HG02642 (cell line): ENCODE measurements around the gene PTPN20.

Experiments used
- ATAC-seq: cut with Tn5 transposase; IDR thresholded peaks from one replicate; pipeline ENCODE4 v1.9.1; 2021; ENCODE audit warnings: mild to moderate bottlenecking; ENCODE audit not compliant: unreplicated experiment, poor library complexity

PTPN20 gene

DNA sequence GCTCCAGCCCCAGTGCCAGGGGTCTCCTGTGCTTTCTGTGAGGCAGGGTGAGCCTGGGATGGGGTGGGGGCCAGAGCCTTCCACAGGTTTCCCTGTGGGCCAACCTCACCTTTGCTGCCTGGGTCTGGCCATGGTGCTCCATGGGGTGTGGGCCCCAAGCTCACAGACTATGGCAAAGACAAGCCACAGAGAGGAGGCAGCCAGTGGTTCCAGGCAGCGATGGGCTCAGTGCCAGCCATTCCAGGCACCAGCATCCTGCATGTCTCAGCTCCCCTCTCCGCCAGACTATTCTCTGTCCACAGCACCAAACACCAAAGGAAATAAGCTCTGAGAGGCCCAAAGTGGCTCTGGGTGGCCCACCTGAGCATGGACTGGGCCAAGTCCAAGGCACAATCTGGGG lies 133.5 kb downstream of the PTPN20 start:
- ATAC-seq: no peak

DNA sequence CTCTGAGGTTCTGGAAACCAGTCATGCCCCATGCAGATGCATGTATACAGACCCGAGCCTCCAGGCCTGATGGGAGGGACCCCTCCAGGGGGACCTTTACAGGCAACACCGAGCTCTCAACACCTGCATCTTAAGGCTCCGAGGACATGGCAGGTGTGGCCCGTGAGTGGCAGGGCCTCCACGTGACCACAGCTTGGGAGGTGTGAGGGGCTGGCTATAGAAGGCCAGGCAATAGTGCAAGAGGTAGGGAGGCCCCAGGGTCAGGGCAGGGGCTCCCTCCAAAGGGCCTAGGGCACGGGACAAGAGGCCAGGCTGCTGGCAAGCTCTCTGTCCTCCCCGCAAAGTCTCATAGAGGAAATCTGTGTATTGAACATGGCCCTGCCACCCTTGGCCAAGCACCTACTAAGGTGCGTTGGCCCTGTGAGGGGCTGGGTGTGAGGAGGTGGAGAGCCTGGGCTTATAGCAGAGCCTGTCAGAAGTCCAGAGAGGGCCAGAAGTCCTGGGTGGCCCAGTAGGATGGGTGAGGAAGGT lies 134.2 kb downstream of the PTPN20 start:
- ATAC-seq: no peak

DNA sequence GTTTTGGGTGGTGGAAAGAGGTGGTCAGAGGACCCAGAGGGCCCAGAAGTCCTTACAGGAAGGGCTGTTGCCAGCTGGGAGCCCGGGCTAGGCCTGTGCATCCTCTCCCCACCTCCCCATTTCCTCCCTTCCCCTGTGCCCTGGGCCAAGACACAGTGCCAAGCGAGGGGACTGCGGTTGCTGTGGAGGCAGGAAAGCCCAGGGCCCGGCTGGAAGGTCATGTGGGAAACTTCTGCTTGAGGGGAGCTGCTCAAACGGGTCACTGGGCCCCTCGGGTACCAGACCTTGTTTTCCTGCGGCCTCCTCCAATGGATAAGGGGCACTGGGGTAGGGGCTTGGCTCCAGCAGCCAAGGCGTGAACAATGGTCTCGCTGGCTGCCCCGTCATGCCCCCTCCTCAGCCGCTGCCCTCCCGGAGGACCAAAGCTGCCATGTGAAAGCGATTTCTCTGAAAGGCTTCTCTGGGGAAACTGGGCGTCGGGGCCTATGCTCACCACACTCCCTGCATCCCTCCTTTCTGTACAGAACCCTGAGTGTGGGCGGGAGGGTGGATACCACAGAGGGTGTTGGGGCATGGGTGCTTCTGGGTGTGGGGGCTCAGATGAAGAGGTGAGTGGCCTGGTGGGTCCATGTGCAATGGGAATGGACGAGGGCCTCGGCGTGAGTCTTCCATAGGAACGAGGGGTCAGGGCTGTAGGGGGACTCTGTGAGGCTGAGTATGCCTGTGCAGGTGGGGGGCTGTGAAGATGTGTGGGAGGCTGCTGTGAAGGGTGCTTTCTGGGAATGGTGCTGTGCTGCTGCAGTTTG lies 135.3 kb downstream of the PTPN20 start:
- ATAC-seq: no peak

DNA sequence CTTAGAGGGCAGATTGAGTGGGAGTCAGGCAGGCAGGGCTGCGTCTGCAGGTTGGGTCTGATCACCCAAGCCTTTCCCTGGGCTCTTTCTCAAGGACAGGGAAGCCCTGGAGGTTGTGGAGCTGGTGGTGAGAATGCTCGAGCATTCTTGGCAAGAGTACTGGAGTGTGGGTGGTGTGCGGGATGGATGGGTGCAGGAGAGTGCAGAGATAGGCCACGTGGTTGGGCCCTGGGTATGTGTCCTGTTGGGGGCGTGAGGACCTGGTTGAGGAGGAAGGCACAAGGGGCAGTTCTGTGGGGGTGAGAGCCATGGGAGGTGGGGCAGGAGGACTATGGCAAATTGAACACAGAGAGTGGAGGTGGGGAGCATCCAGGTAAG lies 135.9 kb downstream of the PTPN20 start:
- ATAC-seq: no peak

DNA sequence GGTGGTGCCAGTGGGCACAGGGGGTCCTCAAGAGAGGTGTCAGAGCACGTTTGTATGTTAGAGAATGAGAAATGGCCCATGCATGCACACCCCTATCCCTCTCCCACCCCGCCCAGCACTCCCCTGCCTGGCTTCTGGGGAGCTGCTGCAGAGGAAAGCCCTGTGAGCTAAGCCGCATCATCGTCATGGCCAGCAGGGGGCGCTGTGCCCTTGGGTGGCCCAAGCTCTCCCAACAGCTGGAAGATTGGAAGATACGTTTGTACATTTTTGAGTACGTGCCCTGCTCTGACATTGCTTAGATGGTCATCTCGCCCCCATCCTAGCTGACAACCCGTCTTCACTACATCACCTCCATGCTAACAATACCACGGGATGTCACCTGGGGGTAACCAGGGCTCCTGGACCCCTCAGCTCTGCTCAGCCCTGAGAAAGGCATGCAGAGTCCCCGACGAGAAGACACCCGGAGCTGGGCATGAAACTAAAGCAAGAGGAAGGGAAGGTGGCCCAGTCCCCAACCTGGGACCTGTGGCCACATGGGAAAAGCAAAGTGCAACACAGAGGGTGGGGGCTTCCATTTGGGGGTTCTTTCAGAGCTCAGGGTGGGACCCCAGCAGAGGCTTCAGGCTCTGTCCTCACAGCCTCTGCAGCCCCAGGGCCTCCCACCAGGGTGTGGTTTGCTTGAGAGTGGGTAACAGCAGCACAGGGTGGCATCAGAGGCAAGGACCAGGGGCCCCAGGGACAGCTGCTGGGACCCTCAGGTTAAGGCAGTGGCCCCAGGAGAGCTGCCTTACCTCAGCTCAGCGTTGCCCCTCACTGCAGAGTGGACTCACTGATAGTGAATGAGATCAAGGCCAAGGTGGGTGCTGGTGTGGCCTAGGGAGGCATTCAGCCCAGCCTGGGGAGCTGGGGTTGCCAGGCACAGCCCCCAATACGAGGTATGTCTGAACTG lies 136.6 kb downstream of the PTPN20 start:
- ATAC-seq: peak; percentile 53

DNA sequence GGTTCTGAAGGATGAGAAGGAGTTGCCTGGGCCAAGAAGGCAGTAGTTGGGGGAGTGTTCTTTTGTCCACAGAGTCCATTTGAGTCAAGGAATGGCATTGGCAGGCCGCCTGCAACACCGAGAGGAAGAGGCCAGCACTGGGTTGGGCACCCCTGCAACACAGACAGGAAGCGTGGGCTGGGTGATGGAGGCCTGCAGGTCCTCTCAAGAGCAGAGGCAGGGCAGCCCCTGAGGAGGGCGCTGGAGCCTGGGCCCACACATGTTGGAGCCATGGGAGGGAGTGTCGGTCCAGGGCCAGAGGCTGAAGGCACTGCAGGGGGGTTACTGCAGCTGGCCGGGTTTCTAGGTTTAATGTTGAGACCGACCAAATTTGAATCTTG lies 137.3 kb downstream of the PTPN20 start:
- ATAC-seq: no peak

DNA sequence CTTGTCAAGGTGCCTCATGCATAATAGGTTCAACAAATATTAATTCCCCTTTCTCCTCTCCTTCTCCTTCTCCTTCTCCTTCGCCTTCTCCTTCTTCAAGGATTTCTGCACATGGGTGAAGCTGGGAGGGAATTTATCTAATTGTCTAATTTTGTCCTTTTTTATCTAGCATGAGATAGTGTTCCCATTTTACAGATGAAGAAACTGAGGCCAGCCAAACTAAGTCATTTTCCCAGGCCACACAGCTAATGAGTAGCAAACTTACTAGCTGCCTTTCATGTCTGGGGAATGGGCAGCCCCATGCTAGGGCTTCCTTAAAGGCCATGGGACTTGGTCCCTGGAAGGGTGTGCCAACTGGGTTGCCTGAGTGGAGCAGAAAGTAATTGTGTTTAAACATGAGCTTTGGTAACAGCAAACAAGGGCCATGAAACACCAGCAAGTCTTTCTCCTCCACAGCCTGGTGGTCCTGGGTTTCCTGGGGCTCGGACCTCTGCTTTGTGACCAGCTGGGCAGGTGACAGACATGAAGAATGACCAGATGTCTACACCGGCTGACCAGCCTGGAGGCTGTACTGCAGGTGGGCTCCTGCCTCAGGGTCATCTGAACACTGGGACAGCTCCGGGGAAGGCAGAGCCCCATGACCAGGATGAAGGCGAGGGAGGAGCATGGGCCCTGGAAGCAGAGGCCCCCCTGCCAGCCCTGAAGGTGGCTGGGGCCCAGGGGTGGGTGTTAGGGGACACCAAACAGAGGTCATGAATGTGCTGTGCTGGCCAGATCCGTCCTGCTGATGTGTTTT lies 138.0 kb downstream of the PTPN20 start:
- ATAC-seq: no peak

DNA sequence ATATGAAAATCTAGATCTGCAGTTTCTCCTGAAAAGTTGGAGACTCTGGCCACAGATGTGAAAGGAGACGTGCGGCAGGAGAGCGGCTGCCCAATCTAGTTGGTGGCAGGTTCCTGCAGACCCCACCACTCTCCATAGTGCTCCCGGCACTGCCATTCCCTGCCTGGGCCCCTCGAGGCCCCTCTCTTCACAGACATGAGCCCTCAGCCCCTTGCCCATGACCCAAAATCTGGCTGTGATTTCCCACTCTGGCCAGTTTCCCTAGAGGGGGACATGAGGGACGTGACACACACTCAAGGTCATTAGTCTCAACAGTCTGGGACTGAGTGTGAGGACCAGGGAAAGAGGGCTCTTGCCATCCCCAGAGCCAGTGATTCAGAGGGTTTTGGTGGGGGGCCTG lies 138.7 kb downstream of the PTPN20 start:
- ATAC-seq: no peak

DNA sequence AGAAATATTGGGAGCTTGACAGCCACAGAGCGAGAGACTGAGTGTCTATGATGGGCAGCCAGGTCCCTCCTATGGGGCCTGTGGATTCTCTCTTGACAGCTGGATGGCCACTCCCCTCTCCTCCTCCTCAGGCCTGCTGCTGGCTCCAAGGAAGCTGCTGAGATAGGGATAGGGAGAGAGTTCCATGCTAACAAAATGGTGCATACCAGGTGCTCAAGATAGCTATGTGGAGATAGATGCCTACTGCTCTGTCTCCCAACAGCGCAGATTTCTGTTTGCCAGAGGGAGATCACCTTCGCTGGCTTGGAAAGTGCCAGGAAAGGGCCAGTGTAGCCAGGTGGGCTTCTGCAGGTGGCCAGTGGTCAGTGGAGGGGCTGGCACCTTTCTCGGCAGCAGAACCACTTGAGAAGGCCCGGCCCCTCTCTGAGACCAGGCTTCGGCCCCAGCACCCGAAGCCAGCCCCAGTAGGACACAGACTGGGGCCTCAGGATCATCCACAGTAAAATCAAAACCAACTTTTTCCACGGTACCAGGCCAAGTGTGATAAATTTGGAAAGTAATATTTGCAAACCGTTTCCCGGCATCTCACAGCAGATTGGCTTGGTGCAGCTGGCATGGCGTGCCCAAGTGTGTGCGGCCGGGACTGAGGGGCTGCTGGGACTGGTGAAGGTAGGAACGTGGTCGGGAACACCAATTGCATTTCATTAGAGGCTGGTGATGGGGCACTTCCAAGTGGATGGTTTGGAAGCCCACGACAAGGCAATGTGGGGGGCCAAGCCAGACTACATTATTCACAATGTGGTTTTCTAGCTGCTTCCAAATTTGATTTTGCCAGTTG lies 139.6 kb downstream of the PTPN20 start:
- no peak for ATAC-seq

DNA sequence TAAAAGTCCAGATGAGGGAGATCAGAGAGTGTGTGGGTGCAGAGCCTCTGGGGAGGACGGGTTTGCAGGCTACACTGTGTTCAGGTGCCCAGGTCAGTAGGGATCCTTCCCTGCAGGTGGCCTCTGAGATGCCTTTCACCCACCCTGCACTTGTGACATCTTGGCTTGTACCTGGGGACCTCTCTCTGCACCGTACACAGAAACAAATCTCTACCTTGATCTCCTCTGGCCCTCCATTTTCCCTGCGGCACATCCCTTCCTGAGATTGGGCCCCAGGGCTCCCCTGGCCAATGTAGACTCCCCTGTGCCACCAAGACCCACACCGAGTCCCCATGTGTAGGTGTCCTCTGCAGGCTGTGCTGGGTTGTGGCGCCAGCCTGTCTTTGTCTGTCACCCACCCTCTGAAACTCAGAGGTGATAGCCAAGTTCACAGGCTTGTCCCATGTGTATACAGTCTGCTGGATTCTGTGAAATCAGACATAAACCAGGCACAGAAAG lies 140.6 kb downstream of the PTPN20 start:
- ATAC-seq: no peak
